PC-3 (cell line): ENCODE data around the gene SLC22A4. TPM values are rescaled to one million over a fixed set of nuclear protein-coding genes. Genes with fewer than 3 reads are reported as not detected.

Source experiments
- ATAC-seq: fragments of 200-7000 bp; cut with Tn5 transposase; 2 replicates; pipeline ENCODE4 v1.9.1; 2020; ENCODE audit warnings: mild to moderate bottlenecking, moderate library complexity
- BruUV-seq: library from RNA; stranded (reverse); fragments of 400-500 nt; replicated peaks from 2 replicates; lab custom pipeline; 2021; lab: Mats Ljungman, UMichigan
- CTCF ChIA-PET: fragments of 300-600 bp; sonication (Branson Sonifier 250); formaldehyde crosslinking; loops from one replicate; lab custom pipeline; 2022; ENCODE audit warnings: antibody characterized with exemption; lab: Charles Lee
- POLR2A ChIA-PET: fragments of 300-600 bp; sonication (Branson Sonifier 250); formaldehyde crosslinking; loops from one replicate; lab custom pipeline; 2022; ENCODE audit warnings: antibody characterized with exemption; ENCODE audit not compliant: unreplicated experiment; lab: Charles Lee
- DNase-seq: peaks from one replicate; pipeline ENCODE4 v3.0.0-alpha.2; 2015
- H2AFZ ChIP-seq: fragments of 300-600 bp; sonication (generic); 2 replicates; pipeline ENCODE4 v1.6.0; 2016; ENCODE audit warnings: antibody characterized with exemption, low read length
- H3F3A ChIP-seq: fragments of 300-600 bp; sonication (generic); one replicate; pipeline ENCODE4 v1.6.0; 2017; ENCODE audit warnings: antibody characterized with exemption, low read length, control low read depth, mild to moderate bottlenecking; ENCODE audit not compliant: unreplicated experiment
- H3K27ac ChIP-seq: fragments of 300-600 bp; sonication (generic); 2 replicates; pipeline ENCODE4 v1.5.1; 2016; ENCODE audit warnings: mild to moderate bottlenecking, low read length
- H3K27me3 ChIP-seq: fragments of 300-600 bp; sonication (generic); 2 replicates; pipeline ENCODE4 v1.6.1; 2016; ENCODE audit warnings: low read length, mixed read lengths
- H3K36me3 ChIP-seq: fragments of 300-600 bp; sonication (generic); 2 replicates; pipeline ENCODE4 v1.6.1; 2016; ENCODE audit warnings: low read depth, mixed run types, low read length, mixed read lengths
- H3K4me1 ChIP-seq: fragments of 300-600 bp; sonication (generic); 2 replicates; pipeline ENCODE4 v1.5.1; 2016; ENCODE audit warnings: low read length; ENCODE audit not compliant: insufficient read depth
- H3K4me2 ChIP-seq: fragments of 300-600 bp; sonication (generic); 2 replicates; pipeline ENCODE4 v1.6.0; 2016; ENCODE audit warnings: low read length
- H3K4me3 ChIP-seq: fragments of 300-600 bp; sonication (generic); 2 replicates; pipeline ENCODE4 v1.5.1; 2016; ENCODE audit warnings: mild to moderate bottlenecking, low read length, mixed read lengths
- H3K79me2 ChIP-seq: fragments of 300-600 bp; sonication (generic); 2 replicates; pipeline ENCODE4 v1.6.1; 2017; ENCODE audit warnings: low read length, mixed read lengths
- H3K9ac ChIP-seq: fragments of 300-600 bp; sonication (generic); 2 replicates; pipeline ENCODE4 v1.6.0; 2016; ENCODE audit warnings: mild to moderate bottlenecking, low read length
- H3K9me2 ChIP-seq: fragments of 300-600 bp; sonication (generic); replicated peaks from 2 replicates; pipeline ENCODE4 v1.6.1; 2016; ENCODE audit warnings: mixed run types, low read length, mixed read lengths
- H3K9me3 ChIP-seq: fragments of 300-600 bp; sonication (generic); 2 replicates; pipeline ENCODE4 v1.6.1; 2016; ENCODE audit warnings: low read length, mixed read lengths
- H4K20me1 ChIP-seq: fragments of 300-600 bp; sonication (generic); 2 replicates; pipeline ENCODE4 v1.6.1; 2016; ENCODE audit warnings: low read length, mixed read lengths
- CTCF ChIP-seq: fragments of 300-600 bp; sonication (generic); conservative IDR thresholded peaks from 2 replicates; pipeline ENCODE4 v1.5.1; 2017; ENCODE audit warnings: antibody characterized with exemption, low read depth, mild to moderate bottlenecking, low read length
- EZH2 ChIP-seq: fragments of 300-600 bp; sonication (generic); IDR thresholded peaks from one replicate; pipeline ENCODE4 v1.6.1; 2017; ENCODE audit warnings: antibody characterized with exemption, mild to moderate bottlenecking, low read length; ENCODE audit not compliant: unreplicated experiment
- EZH2phosphoT487 ChIP-seq: fragments of 300-600 bp; sonication (generic); IDR thresholded peaks from 2 replicates; pipeline ENCODE4 v1.6.1; 2018; ENCODE audit warnings: mild to moderate bottlenecking, antibody characterized with exemption, low read length, borderline replicate concordance
- intact Hi-C: fragments of 100-400 bp; cut with micrococcal nuclease; formaldehyde crosslinking; loops from 2 replicates; pipeline ENCODE4 v1.9.0; 2023
- total RNA-seq: library from RNA; depleted of rRNA; stranded (reverse); fragments of >200 nt; gene quantifications from 2 replicates; pipeline ENCODE4 v1.2.3, GENCODE V29; 2014

SLC22A4 gene
- total RNA-seq, 1 experiment from 2014 or later = 3.4 TPM

GRCh38 chr5:132384506-132385050, 90.4 kb downstream of the SLC22A4 start:
- Histone ChIP-seq H3K36me3 (no peaks in the 10 kb centered on the region; the same call in 1 of the 2 replicates), H3K9me3 (no peaks in the 10 kb centered on the region), H4K20me1 (no peaks in the 10 kb centered on the region), H3K4me2 (no peak overlapping the region), H3K4me3 (no peak overlapping the region), H3F3A (peaks cover 11% of the 10 kb centered on the region), H2AFZ (no peak overlapping the region), H3K79me2 (no peaks in the 10 kb centered on the region), H3K27me3 (no peaks in the 10 kb centered on the region), H3K27ac (no peak overlapping the region), H3K4me1 (peaks cover 38% of the 10 kb centered on the region), H3K9ac (no peak overlapping the region), H3K9me2 (no peaks in the 10 kb centered on the region)
- TF ChIP-seq EZH2phosphoT487 (no peak), EZH2 (no peak), CTCF (no peak)
- CTCF ChIA-PET = no interaction called here
- no peak for DNase-seq
- no peak for ATAC-seq
- POLR2A ChIA-PET = no interaction called here
- intact Hi-C loops = loop anchor here (5.0 to 10.0 kb wide), 5 partner anchors 92 to 438 kb away; partner anchors contain the start of gene SLC22A4
- BruUV-seq = no TSS peak

- TF ChIP-seq EZH2 = no peak
- no peak for TF ChIP-seq EZH2phosphoT487
- TF ChIP-seq CTCF = peak; percentile 80
- H3K9me3 ChIP-seq = no peaks in the 10 kb centered on the region
- peaks cover 11% of the 10 kb centered on the region for H3F3A ChIP-seq
- H3K4me3 ChIP-seq = no peak overlapping the region
- POLR2A ChIA-PET = no interaction called here
- H3K9me2 ChIP-seq = no peaks in the 10 kb centered on the region
- H3K27ac ChIP-seq = no peak overlapping the region
- H2AFZ ChIP-seq = no peak overlapping the region
- ATAC-seq (peak; percentile 9; the same call in 1 of the 2 replicates), DNase-seq (peak; percentile 69)
- no TSS peak for BruUV-seq
- H3K36me3 ChIP-seq = no peaks in the 10 kb centered on the region; the same call in 1 of the 2 replicates
- CTCF ChIA-PET = no interaction called here
- H3K27me3 ChIP-seq = no peaks in the 10 kb centered on the region
- H3K9ac ChIP-seq = no peak overlapping the region
- peaks cover 45% of the 10 kb centered on the region for H3K4me1 ChIP-seq
- H3K4me2 ChIP-seq = no peak overlapping the region
- no peaks in the 10 kb centered on the region for H4K20me1 ChIP-seq
- no peaks in the 10 kb centered on the region for H3K79me2 ChIP-seq
- intact Hi-C loops = loop anchor here (2.0 to 10.0 kb wide), 6 partner anchors 93 to 437 kb away; partner anchors contain the start of gene SLC22A4
These were observed 91.3 kb downstream of the SLC22A4 start for GRCh38 chr5:132385326-132386105.
